GM10266 (cell line): ENCODE data around the gene NSUN6.

Source experiments
- DNase-seq: peaks from one replicate; pipeline ENCODE4 v3.0.0; 2012; ENCODE audit errors: extremely low spot score
- TF ChIP-seq, protein P1 (sequence below): IDR thresholded peaks from 2 replicates; pipeline ENCODE4 v1.5.1; 2012; ENCODE audit warnings: mild to moderate bottlenecking, low read depth; ENCODE audit not compliant: control insufficient read depth, insufficient read depth; ENCODE audit errors: missing control alignments

The NSUN6 gene

DNA sequence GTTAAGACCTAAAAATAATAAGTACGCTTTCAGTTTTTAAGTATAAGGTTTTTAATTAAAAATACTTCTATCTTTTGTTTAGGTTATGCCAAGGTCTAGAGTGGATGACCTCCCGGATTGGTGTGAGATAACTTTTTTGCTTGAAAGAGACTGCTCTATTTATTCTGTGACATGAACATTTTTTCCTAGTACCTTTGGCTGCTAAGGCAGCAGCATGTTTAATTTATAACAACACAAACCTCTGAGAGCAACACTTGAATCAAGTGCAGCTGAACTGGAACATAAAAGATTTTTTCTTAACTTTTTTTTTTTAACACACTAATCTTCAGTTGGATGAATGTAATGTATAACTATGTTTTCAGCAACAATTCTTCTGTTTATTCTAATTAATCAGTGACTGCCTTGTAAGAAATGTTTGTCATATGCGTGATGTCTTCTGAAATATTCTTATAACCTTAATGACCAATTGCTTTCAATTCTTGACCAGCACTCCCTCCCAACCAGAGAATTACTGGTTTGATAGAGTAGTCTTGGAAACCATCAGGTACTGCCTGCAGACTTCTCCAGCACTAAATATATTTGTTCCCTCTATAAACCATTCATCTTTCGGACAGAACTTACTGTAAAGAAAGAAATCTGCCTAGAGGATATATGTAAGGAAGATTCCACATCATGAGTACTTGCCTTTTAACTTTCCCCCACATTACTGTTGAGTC, 23.9 kb upstream of the NSUN6 start:
- no peak for DNase-seq
- TF ChIP-seq, protein P1, sequence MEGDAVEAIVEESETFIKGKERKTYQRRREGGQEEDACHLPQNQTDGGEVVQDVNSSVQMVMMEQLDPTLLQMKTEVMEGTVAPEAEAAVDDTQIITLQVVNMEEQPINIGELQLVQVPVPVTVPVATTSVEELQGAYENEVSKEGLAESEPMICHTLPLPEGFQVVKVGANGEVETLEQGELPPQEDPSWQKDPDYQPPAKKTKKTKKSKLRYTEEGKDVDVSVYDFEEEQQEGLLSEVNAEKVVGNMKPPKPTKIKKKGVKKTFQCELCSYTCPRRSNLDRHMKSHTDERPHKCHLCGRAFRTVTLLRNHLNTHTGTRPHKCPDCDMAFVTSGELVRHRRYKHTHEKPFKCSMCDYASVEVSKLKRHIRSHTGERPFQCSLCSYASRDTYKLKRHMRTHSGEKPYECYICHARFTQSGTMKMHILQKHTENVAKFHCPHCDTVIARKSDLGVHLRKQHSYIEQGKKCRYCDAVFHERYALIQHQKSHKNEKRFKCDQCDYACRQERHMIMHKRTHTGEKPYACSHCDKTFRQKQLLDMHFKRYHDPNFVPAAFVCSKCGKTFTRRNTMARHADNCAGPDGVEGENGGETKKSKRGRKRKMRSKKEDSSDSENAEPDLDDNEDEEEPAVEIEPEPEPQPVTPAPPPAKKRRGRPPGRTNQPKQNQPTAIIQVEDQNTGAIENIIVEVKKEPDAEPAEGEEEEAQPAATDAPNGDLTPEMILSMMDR = no peak

DNA sequence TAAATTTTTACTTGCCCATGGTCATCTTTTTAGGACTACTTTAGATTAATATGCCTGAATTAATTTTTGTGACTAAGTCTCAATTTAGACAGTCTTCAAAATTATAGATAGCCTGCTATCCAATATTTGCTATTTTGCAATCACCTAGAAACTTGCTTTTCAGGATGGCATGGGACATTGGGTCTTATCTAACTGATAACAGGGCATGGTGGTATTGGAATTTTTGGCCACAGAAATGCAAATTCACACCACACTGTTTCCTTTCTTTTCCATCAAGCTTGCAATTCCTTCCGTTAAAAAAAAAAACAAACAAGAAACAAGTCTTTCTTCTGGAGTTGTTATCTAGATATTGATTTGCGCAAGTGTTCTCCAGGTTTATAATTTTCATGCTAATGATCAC, 16.6 kb upstream of the NSUN6 start:
- no peak for DNase-seq

DNA sequence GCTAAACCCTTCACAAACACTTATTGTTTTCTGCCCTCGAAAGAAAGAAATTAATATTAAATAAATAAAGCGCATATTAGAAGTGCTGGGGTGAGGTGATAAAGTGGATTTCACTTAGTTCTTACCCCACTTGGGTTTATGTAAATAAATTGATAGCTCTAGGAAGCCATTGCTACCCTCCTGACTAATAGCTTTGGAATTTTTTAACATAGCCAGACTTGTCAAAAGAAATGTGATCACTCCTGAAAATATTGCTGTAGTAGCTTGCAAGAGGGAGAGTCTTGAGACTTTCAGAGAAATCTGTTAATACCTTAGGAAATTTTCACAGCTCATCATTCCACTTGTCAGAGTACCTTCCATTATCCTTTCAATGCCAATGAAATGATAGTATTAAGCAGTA, 15.4 kb upstream of the NSUN6 start:
- DNase-seq = no peak
- TF ChIP-seq, protein P1 = no peak

More for the DNA sequence above, 16.6 kb upstream of the NSUN6 start:
- TF ChIP-seq, protein P1 = no peak

DNA sequence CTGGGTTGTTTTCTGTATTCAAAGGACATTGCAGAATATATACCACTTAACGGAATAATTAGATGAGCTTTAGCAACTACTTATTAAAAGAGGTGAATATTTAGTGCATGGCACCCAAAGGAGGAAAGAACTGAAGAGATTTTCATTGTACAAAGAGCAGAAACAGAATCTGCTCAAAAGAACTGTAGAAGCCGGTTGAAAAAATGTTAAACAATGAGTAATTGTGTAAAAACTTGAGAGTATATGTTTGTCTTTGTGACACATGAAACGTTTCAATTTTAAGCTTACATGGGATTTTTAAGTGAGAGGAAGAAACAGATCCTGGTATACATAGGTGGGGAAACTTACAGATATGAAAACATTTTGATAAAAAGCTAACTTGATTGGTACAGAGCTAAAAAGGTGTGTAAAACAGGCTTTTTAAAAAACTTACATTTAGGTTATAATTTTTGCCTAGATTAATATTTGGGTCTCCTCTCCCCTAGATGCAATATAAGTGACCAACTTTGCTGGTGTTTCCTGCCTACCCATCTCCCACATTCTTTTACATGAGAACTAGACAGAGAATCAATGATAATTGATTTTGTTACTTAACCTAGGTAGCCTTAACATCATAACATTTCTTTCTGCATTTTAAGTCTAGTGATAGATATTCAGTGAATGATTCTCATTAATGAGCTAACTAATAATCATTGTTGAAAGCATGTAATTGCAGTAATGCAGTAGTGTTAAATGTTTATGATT, 14.6 kb upstream of the NSUN6 start:
- DNase-seq = no peak
- TF ChIP-seq, protein P1 = no peak

DNA sequence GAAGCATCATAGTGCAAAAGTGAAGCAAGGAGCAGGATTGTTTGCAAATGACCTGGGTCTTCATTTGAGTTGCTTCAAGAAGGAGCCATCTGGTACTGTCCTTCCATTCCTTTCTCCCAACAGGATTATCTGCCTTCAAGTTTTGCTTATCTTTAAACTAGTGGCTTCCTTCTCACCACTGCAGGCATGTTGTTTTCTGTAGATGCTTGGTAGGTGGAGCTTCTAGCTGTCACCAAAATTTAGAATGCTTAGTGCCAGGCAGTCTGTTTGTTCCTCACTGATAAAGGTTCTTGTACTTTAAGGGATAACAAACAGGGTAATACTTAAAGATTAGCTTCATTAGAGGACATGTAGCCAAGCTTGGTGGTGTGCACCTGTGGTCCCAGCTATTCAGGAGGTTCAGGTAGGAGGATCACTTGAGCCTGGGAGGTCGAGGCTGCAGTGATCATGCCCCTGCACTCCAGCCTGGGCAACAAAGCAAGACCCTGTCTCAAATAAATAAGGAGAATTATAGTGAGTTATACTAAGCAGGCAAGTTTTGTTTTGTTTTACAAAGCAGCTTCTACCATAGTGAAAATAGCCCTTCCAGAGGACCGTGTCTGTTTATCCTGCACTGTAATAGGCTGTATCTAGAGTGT, 13.6 kb upstream of the NSUN6 start:
- TF ChIP-seq, protein P1 = no peak

DNA sequence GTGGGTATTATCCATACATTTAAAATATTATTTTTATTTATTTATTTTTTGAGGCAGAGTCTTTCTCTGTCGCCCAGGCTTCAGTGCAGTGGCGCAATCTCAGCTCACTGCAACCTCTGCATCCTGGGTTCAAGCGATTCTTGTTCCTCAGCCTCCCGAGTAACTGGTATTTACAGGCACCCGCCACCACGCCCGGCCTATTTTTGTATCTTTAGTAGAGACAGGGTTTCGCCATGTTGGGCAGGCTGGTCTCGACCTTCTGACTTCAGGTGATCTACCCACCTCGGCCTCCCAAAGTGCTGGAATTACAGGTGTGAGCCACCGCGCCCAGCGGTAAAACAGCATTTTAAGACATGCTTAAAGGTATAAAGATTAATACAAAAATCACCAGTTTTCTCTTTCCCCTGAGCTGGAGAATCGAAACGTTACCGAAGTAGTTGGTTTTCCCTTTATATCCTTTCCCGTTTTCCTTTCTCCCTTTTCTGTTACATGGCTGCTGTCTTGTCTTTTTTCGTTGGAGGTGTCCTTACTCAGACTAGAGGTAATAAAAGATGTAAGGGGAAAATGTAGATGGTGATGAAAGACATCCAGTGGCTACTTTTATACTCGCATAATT, 9.5 kb upstream of the NSUN6 start:
- TF ChIP-seq, protein P1 = no peak
- DNase-seq = no peak

More for the DNA sequence above, 13.6 kb upstream of the NSUN6 start:
- no peak for DNase-seq
